AG10803 (cell line): Measurements from ENCODE around the gene PDLIM5.

Experiments used
- DNase-seq: peaks from one replicate; pipeline ENCODE4 v3.0.0; 2010; ENCODE audit warnings: low read depth
- H3K4me3 ChIP-seq: 2 replicates; pipeline ENCODE4 v1.5.1; 2011; ENCODE audit warnings: mild to moderate bottlenecking, low read length, control low read depth
- TF ChIP-seq, protein P1 (sequence below): conservative IDR thresholded peaks from 2 replicates; pipeline ENCODE4 v1.5.1; 2011; ENCODE audit warnings: mild to moderate bottlenecking, low read length, control low read depth, inconsistent platforms

The PDLIM5 gene

DNA sequence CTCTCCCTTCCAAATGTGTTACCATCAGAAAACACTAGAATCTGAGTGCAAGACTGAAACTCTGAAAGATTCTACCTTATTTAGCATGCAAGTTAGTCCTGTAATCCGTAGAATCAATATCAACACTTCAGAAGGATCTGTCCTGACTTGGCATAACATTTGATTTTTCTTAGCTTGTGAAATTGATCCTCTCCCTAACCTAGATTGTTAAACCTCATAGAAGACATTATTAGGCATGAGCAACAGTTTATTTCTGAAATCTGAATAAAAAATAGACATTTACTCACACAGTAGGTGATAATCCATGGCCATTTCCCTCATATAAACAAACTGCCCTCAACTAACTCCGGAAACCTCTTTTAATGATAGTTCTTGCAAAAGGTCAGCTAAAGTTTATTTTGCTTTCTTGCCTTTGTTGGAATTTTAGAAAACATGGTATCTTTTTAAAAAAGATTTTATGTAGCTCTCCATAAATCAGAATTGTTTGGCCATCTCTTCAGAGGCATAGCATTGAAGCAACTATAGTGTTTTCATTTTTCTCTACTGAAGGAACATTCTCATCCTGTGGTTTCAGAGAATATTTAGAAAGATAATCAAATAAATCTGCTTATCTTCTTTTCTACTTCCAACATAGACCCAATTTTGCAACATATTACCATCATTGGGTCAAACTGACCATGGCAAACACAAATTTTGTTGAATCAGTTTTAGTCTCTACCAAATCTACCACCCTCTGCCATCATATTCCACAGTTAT is 38.5 kb upstream of the PDLIM5 start:
- TF ChIP-seq, protein P1, sequence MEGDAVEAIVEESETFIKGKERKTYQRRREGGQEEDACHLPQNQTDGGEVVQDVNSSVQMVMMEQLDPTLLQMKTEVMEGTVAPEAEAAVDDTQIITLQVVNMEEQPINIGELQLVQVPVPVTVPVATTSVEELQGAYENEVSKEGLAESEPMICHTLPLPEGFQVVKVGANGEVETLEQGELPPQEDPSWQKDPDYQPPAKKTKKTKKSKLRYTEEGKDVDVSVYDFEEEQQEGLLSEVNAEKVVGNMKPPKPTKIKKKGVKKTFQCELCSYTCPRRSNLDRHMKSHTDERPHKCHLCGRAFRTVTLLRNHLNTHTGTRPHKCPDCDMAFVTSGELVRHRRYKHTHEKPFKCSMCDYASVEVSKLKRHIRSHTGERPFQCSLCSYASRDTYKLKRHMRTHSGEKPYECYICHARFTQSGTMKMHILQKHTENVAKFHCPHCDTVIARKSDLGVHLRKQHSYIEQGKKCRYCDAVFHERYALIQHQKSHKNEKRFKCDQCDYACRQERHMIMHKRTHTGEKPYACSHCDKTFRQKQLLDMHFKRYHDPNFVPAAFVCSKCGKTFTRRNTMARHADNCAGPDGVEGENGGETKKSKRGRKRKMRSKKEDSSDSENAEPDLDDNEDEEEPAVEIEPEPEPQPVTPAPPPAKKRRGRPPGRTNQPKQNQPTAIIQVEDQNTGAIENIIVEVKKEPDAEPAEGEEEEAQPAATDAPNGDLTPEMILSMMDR = no peak
- peak; percentile 38 for DNase-seq
- H3K4me3 ChIP-seq = no peak overlapping the region

DNA sequence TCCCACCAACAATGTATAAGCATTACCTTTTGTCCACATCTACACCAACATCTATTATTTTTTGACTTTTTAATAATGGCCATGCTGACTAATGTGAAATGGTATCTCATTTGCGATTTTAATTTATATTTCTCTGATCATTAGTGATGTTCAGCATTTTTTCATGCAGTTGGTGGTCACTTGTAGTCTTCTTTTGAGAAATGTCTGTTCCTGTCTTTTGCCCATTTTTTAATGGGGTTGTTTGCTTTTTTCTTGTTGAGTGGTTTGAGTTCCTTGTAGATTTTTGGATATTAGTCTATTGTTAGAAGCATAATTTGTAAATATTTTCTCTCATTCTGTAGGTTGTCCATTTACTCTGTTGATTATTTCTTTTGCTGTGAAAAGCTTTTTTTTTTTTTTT is 36.8 kb upstream of the PDLIM5 start:
- DNase-seq = no peak
- no peak overlapping the region for H3K4me3 ChIP-seq
- TF ChIP-seq, protein P1 = no peak

DNA sequence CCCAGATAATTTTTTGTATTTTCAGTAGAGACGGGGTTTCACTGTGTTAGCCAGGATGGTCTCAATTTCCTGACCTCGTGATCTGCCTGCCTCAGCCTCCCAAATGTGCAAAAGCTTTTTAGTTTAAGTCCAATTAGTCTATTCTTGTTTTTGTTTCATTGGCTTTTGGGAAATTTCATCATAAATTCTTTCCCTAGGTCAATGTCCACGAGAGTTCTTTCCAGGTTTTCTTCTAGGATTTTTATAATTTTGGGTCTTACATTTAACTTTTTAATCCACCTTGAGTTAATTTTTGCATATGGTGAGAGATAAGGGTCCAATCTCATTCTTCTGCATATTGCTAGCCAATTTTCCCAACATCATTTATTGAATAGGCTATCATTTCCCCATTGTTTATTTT is 36.3 kb upstream of the PDLIM5 start:
- no peak for DNase-seq
- H3K4me3 ChIP-seq = no peak overlapping the region
- TF ChIP-seq, protein P1 = no peak

DNA sequence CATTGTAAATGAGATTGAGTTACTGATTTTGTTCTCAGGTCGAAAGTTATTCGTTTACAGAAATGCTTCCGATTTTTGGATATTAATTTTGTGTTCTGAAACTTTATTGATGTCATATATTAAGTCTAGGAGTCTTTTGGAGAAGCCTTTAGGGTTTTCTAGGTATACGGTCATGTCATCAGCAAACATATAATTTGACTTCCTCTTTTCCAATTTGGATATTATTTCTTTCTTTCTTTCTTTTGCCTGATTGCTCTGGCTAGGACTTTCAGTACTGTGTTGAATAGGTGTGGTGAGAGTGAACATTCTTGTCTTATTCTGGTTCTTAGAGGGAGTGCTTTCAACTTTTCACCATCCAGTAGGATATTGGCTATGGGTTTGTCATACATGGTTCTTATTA is 35.4 kb upstream of the PDLIM5 start:
- TF ChIP-seq, protein P1 = no peak
- H3K4me3 ChIP-seq = no peak overlapping the region
- no peak for DNase-seq

DNA sequence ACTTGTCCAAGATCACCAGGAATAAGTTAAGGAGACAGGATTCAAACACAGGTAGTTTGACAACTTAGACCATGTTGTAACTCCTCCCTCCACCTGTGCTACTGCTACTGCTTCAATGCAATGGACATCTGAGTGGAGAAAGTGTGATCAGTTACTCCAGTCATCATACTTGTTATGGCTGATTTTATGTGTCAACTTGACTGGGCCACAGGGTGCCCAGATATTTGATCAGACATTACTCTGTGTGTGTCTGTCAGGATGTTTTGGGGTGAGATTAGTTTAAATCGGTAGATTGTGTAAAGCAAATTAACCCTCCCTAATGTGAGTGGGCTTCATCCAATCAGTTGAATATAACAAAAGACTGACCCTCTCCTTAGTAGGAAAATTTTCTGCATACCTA is 34.8 kb upstream of the PDLIM5 start:
- TF ChIP-seq, protein P1 = no peak
- no peak for DNase-seq
- H3K4me3 ChIP-seq = no peak overlapping the region

DNA sequence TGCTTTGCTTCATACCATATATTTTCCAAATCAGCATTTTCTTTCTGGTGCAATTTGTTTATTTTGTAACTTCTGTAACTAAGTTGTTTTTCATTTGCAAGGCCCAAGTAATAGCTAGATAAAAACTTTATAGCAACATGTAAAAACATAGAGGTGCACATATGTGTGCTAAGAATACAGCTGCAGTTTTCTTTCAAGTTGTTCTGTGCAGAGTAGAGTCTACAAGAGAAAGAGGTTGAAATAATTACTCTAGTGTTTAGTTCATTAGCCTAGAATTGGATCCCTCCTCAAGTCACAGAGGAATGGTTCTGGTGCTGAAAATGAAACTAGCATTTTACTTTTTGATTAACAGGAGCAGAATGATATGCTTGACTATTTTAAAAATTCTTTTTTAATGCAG is 32.2 kb upstream of the PDLIM5 start:
- DNase-seq = no peak
- H3K4me3 ChIP-seq = no peak overlapping the region
- TF ChIP-seq, protein P1 = no peak

DNA sequence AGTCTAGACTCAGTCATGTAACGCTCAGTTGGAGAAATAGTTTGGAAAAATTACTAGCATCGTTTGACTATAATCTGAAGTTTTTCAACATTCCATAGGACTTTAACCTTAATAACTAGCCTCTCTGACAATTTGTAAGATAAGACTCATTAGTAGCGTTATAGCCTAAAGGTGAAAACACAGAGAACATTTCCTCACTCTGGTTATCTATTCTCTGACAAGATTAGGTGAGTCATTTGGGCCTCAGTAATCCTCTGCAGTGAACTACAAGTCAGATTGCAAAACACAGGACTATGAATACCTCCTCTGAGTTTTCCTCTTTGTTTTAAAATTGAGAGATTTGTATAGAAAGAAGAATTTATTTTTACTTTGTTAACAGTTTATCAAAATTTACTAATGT is 31.8 kb upstream of the PDLIM5 start:
- H3K4me3 ChIP-seq = no peak overlapping the region
- peak; percentile 33 for DNase-seq
- TF ChIP-seq, protein P1 = no peak
